PC-9 (cell line): ENCODE results near the gene HYAL4. TPM values are rescaled to one million over a fixed set of nuclear protein-coding genes. Genes with fewer than 3 reads are reported as not detected.
A peak's percentile ranks its signal among the peaks of the same experiment; 100 is the strongest.
"Not testable (repeated sequence)": the region's sequence is repeated elsewhere in the genome, so short reads cannot be mapped to it uniquely, and the experiment has no call there.

Experiments used
- BruUV-seq: library from RNA; stranded (reverse); fragments of 400-500 nt; replicated peaks from 2 replicates; lab custom pipeline; 2021; lab: Mats Ljungman, UMichigan
- CTCF ChIA-PET: fragments of 300-600 bp; sonication (Branson Sonifier 250); formaldehyde crosslinking; loops from one replicate; lab custom pipeline; 2022; ENCODE audit warnings: antibody characterized with exemption; lab: Charles Lee
- POLR2A ChIA-PET: fragments of 300-600 bp; sonication (Branson Sonifier 250); formaldehyde crosslinking; loops from one replicate; lab custom pipeline; 2022; ENCODE audit warnings: antibody characterized with exemption; ENCODE audit not compliant: unreplicated experiment; lab: Charles Lee
- DNase-seq, 2 experiments: peaks; one replicate each; pipeline versions ENCODE4 v3.0.0 to v3.0.0-alpha.2; 2015 to 2022; ENCODE audit warnings: mixed read lengths in 1 of 2
- H2AFZ ChIP-seq: fragments of 200-600 bp; sonication (generic); 2 replicates; pipeline ENCODE4 v1.8.1; 2017; ENCODE audit warnings: antibody characterized with exemption
- H3F3A ChIP-seq: fragments of 200-600 bp; sonication (generic); 2 replicates; pipeline ENCODE4 v1.8.1; 2017; ENCODE audit warnings: antibody characterized with exemption, mild to moderate bottlenecking, low read depth; ENCODE audit not compliant: insufficient read depth
- H3K27ac ChIP-seq: fragments of 200-600 bp; sonication (generic); 2 replicates; pipeline ENCODE4 v1.6.1; 2016; ENCODE audit warnings: mixed run types
- H3K27me3 ChIP-seq: fragments of 200-600 bp; sonication (generic); 2 replicates; pipeline ENCODE4 v1.6.1; 2016; ENCODE audit warnings: low read depth, mixed run types; ENCODE audit not compliant: insufficient read depth
- H3K36me3 ChIP-seq: fragments of 200-600 bp; sonication (generic); 2 replicates; pipeline ENCODE4 v1.6.1; 2016; ENCODE audit warnings: low read depth, mixed run types
- H3K4me1 ChIP-seq: fragments of 200-600 bp; sonication (generic); replicated peaks from 2 replicates; pipeline ENCODE4 v1.6.1; 2016; ENCODE audit warnings: mixed run types; ENCODE audit not compliant: insufficient read depth
- H3K4me2 ChIP-seq: fragments of 200-600 bp; sonication (generic); 2 replicates; pipeline ENCODE4 v1.6.1; 2017; ENCODE audit warnings: mixed run types
- H3K4me3 ChIP-seq: fragments of 200-600 bp; sonication (generic); 2 replicates; pipeline ENCODE4 v1.6.1; 2016; ENCODE audit warnings: mixed run types
- H3K79me2 ChIP-seq: fragments of 200-600 bp; sonication (generic); 2 replicates; pipeline ENCODE4 v1.6.1; 2017; ENCODE audit warnings: low read depth, mixed run types
- H3K9me2 ChIP-seq: fragments of 200-600 bp; sonication (generic); 2 replicates; pipeline ENCODE4 v1.8.1; 2017; ENCODE audit warnings: mild to moderate bottlenecking; ENCODE audit not compliant: insufficient read depth
- H3K9me3 ChIP-seq: fragments of 200-600 bp; sonication (generic); 2 replicates; pipeline ENCODE4 v1.8.1; 2016; ENCODE audit warnings: low read depth; ENCODE audit not compliant: insufficient read depth
- H4K20me1 ChIP-seq: fragments of 200-600 bp; sonication (generic); 2 replicates; pipeline ENCODE4 v1.8.1; 2017; ENCODE audit not compliant: insufficient read depth
- EZH2 ChIP-seq: fragments of 200-600 bp; sonication (generic); IDR thresholded peaks from 2 replicates; pipeline ENCODE4 v1.8.0; 2017; ENCODE audit warnings: antibody characterized with exemption, low read depth
- intact Hi-C: fragments of 100-400 bp; cut with micrococcal nuclease; formaldehyde crosslinking; loops from one replicate; pipeline ENCODE4 v1.10.0; 2022; ENCODE audit not compliant: unreplicated experiment
- total RNA-seq: library from RNA; stranded (reverse); gene quantifications from 2 replicates; pipeline ENCODE4 v1.2.3, GENCODE V29; 2021
- TF ChIP-seq, protein P1 (sequence below): fragments of 200-600 bp; sonication (generic); conservative IDR thresholded peaks from 2 replicates; pipeline ENCODE4 v1.6.1; 2017; ENCODE audit warnings: mixed run types, antibody characterized with exemption, mild to moderate bottlenecking, moderate library complexity

HYAL4 gene
- total RNA-seq, 1 experiment from 2014 or later = not detected

DNA sequence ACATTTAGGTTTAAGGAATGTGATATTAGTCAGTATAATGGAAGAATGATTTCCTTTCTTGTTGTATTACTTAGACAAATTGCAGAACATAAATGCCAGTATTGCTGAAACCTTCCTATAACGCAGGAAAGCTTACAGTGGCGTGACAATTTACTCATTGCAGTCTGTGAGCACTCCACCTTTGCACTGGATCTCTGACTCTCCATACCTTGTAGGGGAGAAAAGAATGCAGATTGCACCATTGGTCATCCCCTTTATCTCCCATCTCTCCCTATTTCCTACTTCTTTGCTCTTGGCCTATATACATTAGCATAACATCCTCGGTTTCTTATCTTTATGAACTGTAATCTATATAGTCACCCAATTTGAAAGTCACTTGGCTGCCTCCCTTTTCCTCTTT, 28.1 kb upstream of the HYAL4 start:
- no peaks in the 10 kb centered on the region for H4K20me1 ChIP-seq
- intact Hi-C loops = no loop called here
- H3K27ac ChIP-seq = peak overlapping the region; percentile 32; the same call in 1 of the 2 replicates
- peak in 1 of 2 experiments; percentile 55 for DNase-seq
- H3K4me3 ChIP-seq = no peak overlapping the region
- peak overlapping the region; percentile 30; the same call in 1 of the 2 replicates for H3K4me2 ChIP-seq
- CTCF ChIA-PET = no interaction called here
- no peaks in the 10 kb centered on the region for H3K9me2 ChIP-seq
- no peaks in the 10 kb centered on the region for H3F3A ChIP-seq
- no peaks in the 10 kb centered on the region for H3K27me3 ChIP-seq
- no TSS peak for BruUV-seq
- H3K79me2 ChIP-seq = no peaks in the 10 kb centered on the region
- POLR2A ChIA-PET = no interaction called here
- H3K4me1 ChIP-seq = peaks cover 17% of the 10 kb centered on the region
- no peaks in the 10 kb centered on the region for H3K36me3 ChIP-seq
- TF ChIP-seq, protein P1, sequence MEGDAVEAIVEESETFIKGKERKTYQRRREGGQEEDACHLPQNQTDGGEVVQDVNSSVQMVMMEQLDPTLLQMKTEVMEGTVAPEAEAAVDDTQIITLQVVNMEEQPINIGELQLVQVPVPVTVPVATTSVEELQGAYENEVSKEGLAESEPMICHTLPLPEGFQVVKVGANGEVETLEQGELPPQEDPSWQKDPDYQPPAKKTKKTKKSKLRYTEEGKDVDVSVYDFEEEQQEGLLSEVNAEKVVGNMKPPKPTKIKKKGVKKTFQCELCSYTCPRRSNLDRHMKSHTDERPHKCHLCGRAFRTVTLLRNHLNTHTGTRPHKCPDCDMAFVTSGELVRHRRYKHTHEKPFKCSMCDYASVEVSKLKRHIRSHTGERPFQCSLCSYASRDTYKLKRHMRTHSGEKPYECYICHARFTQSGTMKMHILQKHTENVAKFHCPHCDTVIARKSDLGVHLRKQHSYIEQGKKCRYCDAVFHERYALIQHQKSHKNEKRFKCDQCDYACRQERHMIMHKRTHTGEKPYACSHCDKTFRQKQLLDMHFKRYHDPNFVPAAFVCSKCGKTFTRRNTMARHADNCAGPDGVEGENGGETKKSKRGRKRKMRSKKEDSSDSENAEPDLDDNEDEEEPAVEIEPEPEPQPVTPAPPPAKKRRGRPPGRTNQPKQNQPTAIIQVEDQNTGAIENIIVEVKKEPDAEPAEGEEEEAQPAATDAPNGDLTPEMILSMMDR = no peak
- TF ChIP-seq EZH2 = no peak
- no peaks in the 10 kb centered on the region; the same call in 1 of the 2 replicates for H3K9me3 ChIP-seq
- peak overlapping the region; percentile 29; the same call in 1 of the 2 replicates for H2AFZ ChIP-seq

DNA sequence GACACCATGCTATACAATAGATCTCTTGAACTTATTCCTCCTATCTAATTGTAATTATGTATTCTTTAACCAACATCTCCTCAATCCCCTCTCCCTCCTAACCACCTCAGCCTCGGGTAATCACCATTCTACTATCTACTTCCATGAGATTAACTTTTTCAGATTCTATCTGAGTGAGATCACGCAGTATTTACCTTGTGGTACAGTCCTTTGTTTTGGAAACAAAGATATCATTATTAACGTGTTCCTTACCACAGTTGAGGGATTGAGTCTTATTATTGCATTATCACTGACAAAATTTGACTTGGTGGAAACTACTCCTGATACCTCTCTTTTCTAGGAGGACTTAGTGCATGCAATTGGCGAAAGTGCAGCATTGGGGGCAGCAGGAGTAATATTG, 26.0 kb upstream of the HYAL4 start:
- no TSS peak for BruUV-seq
- H3K27ac ChIP-seq = 0 out of 2 replicates have a peak overlapping the region, but pooled peaks have one; percentile 11
- intact Hi-C loops = no loop called here

DNA sequence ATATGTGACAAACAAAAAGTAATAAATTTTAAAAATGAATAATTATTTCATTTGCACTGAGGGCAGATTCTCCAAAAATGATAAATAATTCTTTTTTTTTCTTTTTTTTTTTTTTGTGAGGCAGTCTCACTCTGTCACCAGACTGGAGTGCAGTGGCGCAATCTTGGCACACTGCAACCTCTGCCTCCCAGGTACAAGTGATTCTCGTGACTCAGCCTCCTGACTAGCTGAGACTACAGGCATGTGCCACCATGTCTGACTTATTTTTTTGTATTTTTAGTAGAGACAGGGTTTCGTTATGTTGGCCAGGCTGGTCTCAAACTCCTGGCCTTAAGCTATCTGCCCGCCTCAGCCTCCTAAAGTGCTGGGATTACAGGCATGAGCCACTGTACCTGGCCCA, 25.2 kb upstream of the HYAL4 start:
- H3K9me3 ChIP-seq, intact Hi-C loops, H3K27ac ChIP-seq, H3K4me2 ChIP-seq, H3K9me2 ChIP-seq, H3K27me3 ChIP-seq, H3F3A ChIP-seq, CTCF ChIA-PET, H4K20me1 ChIP-seq, BruUV-seq, H3K79me2 ChIP-seq, H2AFZ ChIP-seq, H3K36me3 ChIP-seq, POLR2A ChIA-PET, H3K4me3 ChIP-seq: not testable (repeated sequence)
- peaks cover 17% of the 10 kb centered on the region for H3K4me1 ChIP-seq
- peak in 1 of 2 experiments; percentile 38 for DNase-seq

More for the DNA sequence above, 26.0 kb upstream of the HYAL4 start:
- POLR2A ChIA-PET = no interaction called here
- Histone ChIP-seq H3K27me3 (no peaks in the 10 kb centered on the region), H3K9me2 (no peaks in the 10 kb centered on the region), H3K9me3 (no peaks in the 10 kb centered on the region), H3K79me2 (no peaks in the 10 kb centered on the region), H3F3A (no peaks in the 10 kb centered on the region), H3K4me3 (no peak overlapping the region), H3K4me1 (peaks cover 17% of the 10 kb centered on the region), H2AFZ (no peak overlapping the region), H4K20me1 (no peaks in the 10 kb centered on the region), H3K36me3 (no peaks in the 10 kb centered on the region), H3K4me2 (no peak overlapping the region)
- CTCF ChIA-PET = no interaction called here
- no peak for TF ChIP-seq EZH2
- DNase-seq = peak in 1 of 2 experiments; percentile 56

DNA sequence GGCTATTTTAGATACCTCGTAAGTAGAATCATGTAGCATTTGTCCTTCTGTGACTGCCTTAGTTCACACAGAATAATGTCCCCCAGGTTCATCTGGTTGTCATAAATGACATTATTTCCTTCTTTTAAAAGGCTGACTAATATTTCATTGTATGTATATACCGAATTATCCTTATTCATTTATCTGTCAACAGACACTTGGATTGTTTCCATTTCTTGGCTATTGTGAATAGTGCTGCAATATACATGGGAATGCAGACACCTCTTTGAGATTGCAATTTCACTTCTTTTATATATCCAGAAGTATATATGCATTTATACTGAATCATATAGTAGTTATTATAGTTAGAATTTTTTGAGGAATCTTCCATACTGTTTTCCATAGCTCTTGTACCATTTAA, 24.1 kb upstream of the HYAL4 start:
- Histone ChIP-seq H3K27me3 (no peaks in the 10 kb centered on the region), H3K27ac (no peak overlapping the region), H4K20me1 (no peaks in the 10 kb centered on the region), H3K9me2 (no peaks in the 10 kb centered on the region), H3K4me1 (peaks cover 17% of the 10 kb centered on the region), H3K79me2 (no peaks in the 10 kb centered on the region), H3K36me3 (no peaks in the 10 kb centered on the region), H3F3A (no peaks in the 10 kb centered on the region), H3K4me2 (no peak overlapping the region), H3K9me3 (no peaks in the 10 kb centered on the region), H3K4me3 (no peak overlapping the region), H2AFZ (no peak overlapping the region)
- no peak for TF ChIP-seq EZH2
- TF ChIP-seq, protein P1 = no peak
- no peak for DNase-seq
- intact Hi-C loops = no loop called here
- ChIA-PET CTCF (no interaction called here), POLR2A (no interaction called here)
- no TSS peak for BruUV-seq
